PFSK-1 (cell line): ENCODE results near the gene OR10K2.

Experiments used
- FOXP2 ChIP-seq: optimal IDR thresholded peaks from 2 replicates; pipeline ENCODE3; 2011; ENCODE audit warnings: borderline replicate concordance, control low read depth, inconsistent platforms; ENCODE audit not compliant: insufficient read depth; ENCODE audit errors: extremely low read length, extremely low read depth
- POLR2AphosphoS5 ChIP-seq: IDR thresholded peaks from 2 replicates; pipeline ENCODE4 v1.6.1; 2012; ENCODE audit warnings: low read depth, mild to moderate bottlenecking, control low read depth, low read length, moderate library complexity
- REST ChIP-seq, 2 experiments: IDR thresholded peaks; 2 replicates each; pipeline versions ENCODE4 v1.6.1 to v1.8.0; 2011 to 2012; ENCODE audit warnings: low read depth in 2 of 2, low read length in 2 of 2, control low read depth in 1 of 2, inconsistent platforms in 1 of 2, mild to moderate bottlenecking in 1 of 2, moderate library complexity in 1 of 2; ENCODE audit not compliant: insufficient read depth in 1 of 2
- SIN3A ChIP-seq: IDR thresholded peaks from 2 replicates; pipeline ENCODE4 v1.6.1; 2012; ENCODE audit warnings: mild to moderate bottlenecking, low read length, moderate library complexity, borderline replicate concordance; ENCODE audit not compliant: insufficient read depth
- TAF1 ChIP-seq: IDR thresholded peaks from 2 replicates; pipeline ENCODE4 v1.6.1; 2012; ENCODE audit warnings: low read length, control low read depth, borderline replicate concordance; ENCODE audit not compliant: insufficient read depth

The OR10K2 gene

GRCh38 chr1:158457246-158457645, 31.2 kb upstream of the OR10K2 start:
- no peak for TF ChIP-seq SIN3A
- TF ChIP-seq REST (IDR thresholded peaks at IDR 0.05; ENCODE audit: insufficient read depth in 1 of 2, low read depth in 2 of 2, low read length in 2 of 2), result no peak
- TF ChIP-seq FOXP2, result no peak
- TF ChIP-seq TAF1, result no peak
- no peak for TF ChIP-seq POLR2AphosphoS5

- TF ChIP-seq TAF1 (no peak), REST (IDR thresholded peaks at IDR 0.05; ENCODE audit: insufficient read depth in 1 of 2, low read depth in 2 of 2, low read length in 2 of 2) (no peak), POLR2AphosphoS5 (no peak), FOXP2 (no peak), SIN3A (no peak)
These were observed 28.5 kb upstream of the OR10K2 start for GRCh38 chr1:158454537-158454936.

- TF ChIP-seq FOXP2, result no peak
- TF ChIP-seq SIN3A, result no peak
- no peak for TF ChIP-seq TAF1
- TF ChIP-seq REST (IDR thresholded peaks at IDR 0.05; ENCODE audit: insufficient read depth in 1 of 2, low read depth in 2 of 2, low read length in 2 of 2), result no peak
- TF ChIP-seq POLR2AphosphoS5, result no peak
These were observed 19.3 kb upstream of the OR10K2 start for GRCh38 chr1:158445376-158445775.

GRCh38 chr1:158434741-158435140, 8.7 kb upstream of the OR10K2 start:
- TF ChIP-seq TAF1 (no peak), SIN3A (no peak), POLR2AphosphoS5 (no peak), REST (IDR thresholded peaks at IDR 0.05; ENCODE audit: insufficient read depth in 1 of 2, low read depth in 2 of 2, low read length in 2 of 2) (no peak), FOXP2 (no peak)

- TF ChIP-seq REST (IDR thresholded peaks at IDR 0.05; ENCODE audit: insufficient read depth in 1 of 2, low read depth in 2 of 2, low read length in 2 of 2), result no peak
- no peak for TF ChIP-seq POLR2AphosphoS5
- TF ChIP-seq FOXP2, result no peak
- no peak for TF ChIP-seq SIN3A
These were observed 1.0 kb downstream of the OR10K2 start for GRCh38 chr1:158425027-158425426.
